ENCODE measurements around the gene ZNF276. TPM values are rescaled to one million over a fixed set of nuclear protein-coding genes. Genes with fewer than 3 reads are reported as not detected.

ZNF276 gene
- total RNA-seq, 1 experiment from 2014 or later: 30.1 TPM

GRCh38 chr16:89733792-89734191, 12.5 kb downstream of the ZNF276 start:
- Histone ChIP-seq H3K9me2 (replicated peaks; ENCODE audit: low read length) (no peaks in the 10 kb centered on the region), H3K27me3 (ENCODE audit: low read length) (no peaks in the 10 kb centered on the region), H3K36me3 (ENCODE audit: low read depth, low read length) (peaks cover 22% of the 10 kb centered on the region), H3K79me2 (ENCODE audit: low read length) (no peaks in the 10 kb centered on the region), H4K20me1 (ENCODE audit: low read length) (no peaks in the 10 kb centered on the region), H3K9ac (ENCODE audit: low read length) (no peak overlapping the region), H3K27ac (ENCODE audit: low read length) (no peak overlapping the region), H3K4me3 (ENCODE audit: low read length) (no peak overlapping the region), H3K9me3 (ENCODE audit: low read length) (no peaks in the 10 kb centered on the region), H3K4me1 (ENCODE audit: insufficient read depth, low read length) (no peaks in the 10 kb centered on the region), H3K4me2 (ENCODE audit: low read length) (no peak overlapping the region), H3F3A (ENCODE audit: low read length, unreplicated experiment) (no peaks in the 10 kb centered on the region), H2AFZ (ENCODE audit: low read length) (no peak overlapping the region)
- ChIA-PET CTCF (no interaction called here), POLR2A (ENCODE audit: unreplicated experiment) (no interaction called here)
- ATAC-seq (no peak), DNase-seq (no peak)
- intact Hi-C loops (cut with micrococcal nuclease): no loop called here
- no TSS peak for BruUV-seq (replicated peaks)
- TF ChIP-seq EZH2 (IDR thresholded peaks at IDR 0.05; ENCODE audit: low read length, unreplicated experiment): no peak
- TF ChIP-seq EZH2phosphoT487 (IDR thresholded peaks at IDR 0.05; ENCODE audit: borderline replicate concordance, low read length): no peak
- TF ChIP-seq CTCF (conservative IDR thresholded peaks at IDR 0.05; ENCODE audit: low read depth, low read length): no peak

- H3K9ac ChIP-seq (ENCODE audit: low read length): no peak overlapping the region
- peaks cover 37% of the 10 kb centered on the region for H3K36me3 ChIP-seq (ENCODE audit: low read depth, low read length)
- no peak overlapping the region for H3K27ac ChIP-seq (ENCODE audit: low read length)
- intact Hi-C loops (cut with micrococcal nuclease): no loop called here
- no peaks in the 10 kb centered on the region for H3K27me3 ChIP-seq (ENCODE audit: low read length)
- H3K4me1 ChIP-seq (ENCODE audit: insufficient read depth, low read length): no peaks in the 10 kb centered on the region
- ATAC-seq (no peak), DNase-seq (no peak)
- H3K9me3 ChIP-seq (ENCODE audit: low read length): no peaks in the 10 kb centered on the region
- H3F3A ChIP-seq (ENCODE audit: low read length, unreplicated experiment): no peaks in the 10 kb centered on the region
- no peaks in the 10 kb centered on the region for H4K20me1 ChIP-seq (ENCODE audit: low read length)
- CTCF ChIA-PET: no interaction called here
- no peaks in the 10 kb centered on the region for H3K79me2 ChIP-seq (ENCODE audit: low read length)
- no peak overlapping the region for H3K4me2 ChIP-seq (ENCODE audit: low read length)
- H3K4me3 ChIP-seq (ENCODE audit: low read length): no peak overlapping the region
- H2AFZ ChIP-seq (ENCODE audit: low read length): no peak overlapping the region
- no TSS peak for BruUV-seq (replicated peaks)
- POLR2A ChIA-PET (ENCODE audit: unreplicated experiment): no interaction called here
- no peaks in the 10 kb centered on the region for H3K9me2 ChIP-seq (replicated peaks; ENCODE audit: low read length)
- TF ChIP-seq EZH2 (IDR thresholded peaks at IDR 0.05; ENCODE audit: low read length, unreplicated experiment) (no peak), CTCF (conservative IDR thresholded peaks at IDR 0.05; ENCODE audit: low read depth, low read length) (no peak), EZH2phosphoT487 (IDR thresholded peaks at IDR 0.05; ENCODE audit: borderline replicate concordance, low read length) (no peak)
Observed at GRCh38 chr16:89736554-89736953, 15.2 kb downstream of the ZNF276 start.

GRCh38 chr16:89737341-89738071, 16.2 kb downstream of the ZNF276 start:
- CTCF ChIA-PET: no interaction called here
- BruUV-seq (replicated peaks): no TSS peak
- no peak for DNase-seq

More at GRCh38 chr16:89737341-89738071, 16.2 kb downstream of the ZNF276 start:
- Histone ChIP-seq H3K36me3 (ENCODE audit: low read depth, low read length) (peaks cover 37% of the 10 kb centered on the region), H3K4me1 (ENCODE audit: insufficient read depth, low read length) (no peaks in the 10 kb centered on the region), H3K9me3 (ENCODE audit: low read length) (no peaks in the 10 kb centered on the region), H3F3A (ENCODE audit: low read length, unreplicated experiment) (no peaks in the 10 kb centered on the region), H3K27me3 (ENCODE audit: low read length) (no peaks in the 10 kb centered on the region), H4K20me1 (ENCODE audit: low read length) (no peaks in the 10 kb centered on the region), H3K9me2 (replicated peaks; ENCODE audit: low read length) (no peaks in the 10 kb centered on the region), H3K27ac (ENCODE audit: low read length) (no peak overlapping the region), H3K4me2 (ENCODE audit: low read length) (no peak overlapping the region), H3K9ac (ENCODE audit: low read length) (no peak overlapping the region), H3K4me3 (ENCODE audit: low read length) (no peak overlapping the region), H3K79me2 (ENCODE audit: low read length) (no peaks in the 10 kb centered on the region), H2AFZ (ENCODE audit: low read length) (no peak overlapping the region)
- no peak for ATAC-seq
- POLR2A ChIA-PET (ENCODE audit: unreplicated experiment): no interaction called here
- TF ChIP-seq EZH2phosphoT487 (IDR thresholded peaks at IDR 0.05; ENCODE audit: borderline replicate concordance, low read length): no peak
- TF ChIP-seq EZH2 (IDR thresholded peaks at IDR 0.05; ENCODE audit: low read length, unreplicated experiment): no peak
- TF ChIP-seq CTCF (conservative IDR thresholded peaks at IDR 0.05; ENCODE audit: low read depth, low read length): no peak
- intact Hi-C loops (cut with micrococcal nuclease): no loop called here

All from PC-3 (cell line).